22Rv1 (cell line): ENCODE measurements around the gene CRIP2.

Experiments
- CTCF ChIP-seq: fragments of 450-650 bp; IDR thresholded peaks from 2 replicates; pipeline ENCODE4 v1.5.1; 2017; ENCODE audit warnings: mild to moderate bottlenecking
- ZFX ChIP-seq: fragments of 450-650 bp; IDR thresholded peaks from 2 replicates; pipeline ENCODE4 v1.6.1; 2017; ENCODE audit warnings: antibody characterized with exemption, borderline replicate concordance

DNA sequence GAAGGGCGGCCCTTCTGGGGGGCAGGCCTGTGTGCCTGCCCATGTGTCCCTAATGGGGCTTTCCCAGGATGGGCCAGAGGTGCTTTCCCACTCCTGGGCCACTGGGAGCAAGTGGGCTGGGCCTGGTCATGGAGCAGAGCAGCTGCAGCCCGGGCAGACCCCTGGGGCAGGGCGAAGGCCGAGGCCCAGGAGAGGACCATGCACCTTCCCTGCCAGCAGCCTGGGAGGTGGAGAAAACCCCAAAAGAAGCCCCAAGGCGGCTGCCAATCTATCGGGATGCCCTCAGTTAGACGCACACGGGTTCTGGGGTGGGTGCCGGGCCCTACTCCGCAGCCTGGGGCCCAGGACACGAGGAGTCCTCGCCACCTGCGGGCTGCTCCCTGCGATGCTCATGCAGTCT lies 16.1 kb upstream of the CRIP2 start:
- TF ChIP-seq CTCF (no peak), ZFX (no peak)
